ENCODE results near the gene NPIPB2. TPM values are rescaled to one million over a fixed set of nuclear protein-coding genes. Genes with fewer than 3 reads are reported as not detected.

The NPIPB2 gene
- total and polyA plus RNA-seq, 2 donors (not counting 1 experiment from before 2014, with no cell fraction given) = 5.4 to 38.1 TPM

GRCh38 chr16:11988258-11988978 is 46.6 kb upstream of the NPIPB2 start:
- no peak overlapping the region for H3K4me3 Mint-ChIP-seq
- H3K4me3 ChIP-seq (ENCODE audit: control extremely low read depth in 1 of 5, extremely low read depth in 1 of 5, insufficient read depth in 1 of 5, low read depth in 2 of 5, low read length in 4 of 5) = no peak overlapping the region
- no peak for ATAC-seq (ENCODE audit: low read depth)
- H3K4me2 ChIP-seq (replicated peaks; ENCODE audit: low read depth, low read length, poor library complexity, severe bottlenecking) = peak overlapping the region; percentile 17
- CTCF ChIA-PET = interaction anchor here (0.8 to 2.1 kb wide), 4 partner anchors 11 to 107 kb away, joined by 3 to 6 read pairs (median 3); no protein-coding TSS in a partner anchor
- H3K27ac ChIP-seq (ENCODE audit: low read length in 2 of 2) = peak overlapping the region in 1 of 2 donors; percentile 32
- H3K27me3 ChIP-seq (replicated peaks in 1 of 4; ENCODE audit: control extremely low read depth in 1 of 4, control insufficient read depth in 3 of 4, insufficient read depth in 4 of 4, low read length in 3 of 4) = no peaks in the 10 kb centered on the region
- WGBS (ENCODE audit: insufficient coverage) = 50% methylated on average over 4 of the region's 5 CpGs
- H2AFZ ChIP-seq (ENCODE audit: insufficient read depth, low read depth, low read length, poor library complexity, severe bottlenecking) = no peak overlapping the region
- H3K9ac ChIP-seq (ENCODE audit: low read length) = no peak overlapping the region
- POLR2A ChIA-PET = interaction anchor here (0.7 kb wide), 1 partner anchor 974 kb away, joined by 4 read pairs; no protein-coding TSS in a partner anchor
- H3K9me3 Mint-ChIP-seq (ENCODE audit: insufficient read depth) = no peaks in the 10 kb centered on the region
- peaks cover 98% of the 10 kb centered on the region for H3K79me2 ChIP-seq (ENCODE audit: control insufficient read depth, insufficient read depth, low read length)
- TF ChIP-seq CTCF (IDR thresholded peaks at IDR 0.05) (no peak), EZH2 (IDR thresholded peaks at IDR 0.05; ENCODE audit: borderline replicate concordance, insufficient read depth, low read depth, low read length, poor library complexity, severe bottlenecking) (no peak)
- peaks cover 32 to 42% of the 10 kb centered on the region in 2 donors for H3K4me1 ChIP-seq (ENCODE audit: control insufficient read depth in 2 of 2, insufficient read depth in 2 of 2, low read length in 2 of 2)
- DNase-seq = no peak
- intact Hi-C loops (cut with micrococcal nuclease) = no loop called here
- H4K20me1 ChIP-seq (ENCODE audit: control insufficient read depth, insufficient read depth, low read length, poor library complexity, severe bottlenecking) = peaks cover 74% of the 10 kb centered on the region
- no peaks in the 10 kb centered on the region for H3K9me3 ChIP-seq (ENCODE audit: control extremely low read depth in 1 of 3, control insufficient read depth in 2 of 3, insufficient read depth in 1 of 3, low read length in 2 of 3)
- H3K27ac Mint-ChIP-seq = no peak overlapping the region
- no peaks in the 10 kb centered on the region for H3K27me3 Mint-ChIP-seq
- peaks cover 4 to 35% of the 10 kb centered on the region in 2 experiments for H3K36me3 ChIP-seq (replicated peaks in 1 of 2; ENCODE audit: control extremely low read depth in 1 of 2, control insufficient read depth in 1 of 2, extremely low read depth in 1 of 2, insufficient read depth in 2 of 2, low read length in 1 of 2)
- peaks cover 69% of the 10 kb centered on the region for H3K4me1 Mint-ChIP-seq

GRCh38 chr16:11986521-11987057 is 44.7 kb upstream of the NPIPB2 start:
- H3K9me3 ChIP-seq (ENCODE audit: control extremely low read depth in 1 of 3, control insufficient read depth in 2 of 3, insufficient read depth in 1 of 3, low read length in 2 of 3) = no peaks in the 10 kb centered on the region
- intact Hi-C loops (cut with micrococcal nuclease) = no loop called here
- no peak overlapping the region for H3K4me3 ChIP-seq (ENCODE audit: control extremely low read depth in 1 of 5, extremely low read depth in 1 of 5, insufficient read depth in 1 of 5, low read depth in 2 of 5, low read length in 4 of 5)
- no peak overlapping the region for H3K27ac ChIP-seq (ENCODE audit: low read length in 2 of 2)
- TF ChIP-seq EZH2 (IDR thresholded peaks at IDR 0.05; ENCODE audit: borderline replicate concordance, insufficient read depth, low read depth, low read length, poor library complexity, severe bottlenecking) (no peak), CTCF (IDR thresholded peaks at IDR 0.05) (no peak)
- peaks cover 45 to 50% of the 10 kb centered on the region in 2 donors for H3K4me1 ChIP-seq (ENCODE audit: control insufficient read depth in 2 of 2, insufficient read depth in 2 of 2, low read length in 2 of 2)
- ChIA-PET POLR2A (interaction anchor here (0.7 kb wide), 2 partner anchors 30 to 364 kb away, joined by 6 read pairs; no protein-coding TSS in a partner anchor), CTCF (interaction anchor here (2.1 kb wide), 1 partner anchor 81 kb away, joined by 6 read pairs; no protein-coding TSS in a partner anchor)
- no peak overlapping the region for H3K9ac ChIP-seq (ENCODE audit: low read length)
- H4K20me1 ChIP-seq (ENCODE audit: control insufficient read depth, insufficient read depth, low read length, poor library complexity, severe bottlenecking) = peaks cover 78% of the 10 kb centered on the region
- DNase-seq (no peak), ATAC-seq (ENCODE audit: low read depth) (no peak)
- Mint-ChIP-seq H3K27me3 (no peaks in the 10 kb centered on the region), H3K4me1 (peaks cover 68% of the 10 kb centered on the region), H3K27ac (no peak overlapping the region), H3K9me3 (ENCODE audit: insufficient read depth) (no peaks in the 10 kb centered on the region), H3K4me3 (no peak overlapping the region)
- H3K27me3 ChIP-seq (replicated peaks in 1 of 4; ENCODE audit: control extremely low read depth in 1 of 4, control insufficient read depth in 3 of 4, insufficient read depth in 4 of 4, low read length in 3 of 4) = no peaks in the 10 kb centered on the region
- H2AFZ ChIP-seq (ENCODE audit: insufficient read depth, low read depth, low read length, poor library complexity, severe bottlenecking) = no peak overlapping the region
- 100% methylated on average over 7 of the region's 12 CpGs for WGBS (ENCODE audit: insufficient coverage)
- H3K79me2 ChIP-seq (ENCODE audit: control insufficient read depth, insufficient read depth, low read length) = peaks cover 98% of the 10 kb centered on the region
- no peak overlapping the region for H3K4me2 ChIP-seq (replicated peaks; ENCODE audit: low read depth, low read length, poor library complexity, severe bottlenecking)
- H3K36me3 ChIP-seq (replicated peaks in 1 of 2; ENCODE audit: control extremely low read depth in 1 of 2, control insufficient read depth in 1 of 2, extremely low read depth in 1 of 2, insufficient read depth in 2 of 2, low read length in 1 of 2) = peaks cover 2 to 40% of the 10 kb centered on the region in 2 experiments
